ENCODE measurements around the gene MBD3. TPM values are rescaled to one million over a fixed set of nuclear protein-coding genes. Genes with fewer than 3 reads are reported as not detected.

The MBD3 gene
- total and polyA plus RNA-seq, 2 experiments from 2014 or later, result 24.5 to 153 TPM

- Histone ChIP-seq H3K9ac (no peak overlapping the region), H3K4me2 (ENCODE audit: unreplicated experiment) (no peak overlapping the region), H3K27ac (no peak overlapping the region), H3K4me3 (no peak overlapping the region), H3K9me3 (ENCODE audit: low read depth) (no peaks in the 10 kb centered on the region), H4K20me1 (ENCODE audit: insufficient read depth) (no peaks in the 10 kb centered on the region), H3F3A (ENCODE audit: insufficient read depth) (no peaks in the 10 kb centered on the region), H3K4me1 (ENCODE audit: insufficient read depth) (no peaks in the 10 kb centered on the region), H3K36me3 (ENCODE audit: low read depth) (no peaks in the 10 kb centered on the region), H3K9me2 (ENCODE audit: insufficient read depth) (no peaks in the 10 kb centered on the region), H3K79me2 (ENCODE audit: insufficient read depth) (no peaks in the 10 kb centered on the region), H2AFZ (no peak overlapping the region), H3K27me3 (replicated peaks; ENCODE audit: insufficient read depth) (peaks cover 10% of the 10 kb centered on the region; the same call in 1 of the 2 replicates)
- in situ Hi-C loops (cut with MboI), result no loop called here
- DNase-seq, result no peak
- TF ChIP-seq EZH2phosphoT487 (IDR thresholded peaks at IDR 0.05; ENCODE audit: insufficient read depth, low read depth), result no peak
- TF ChIP-seq EZH2 (IDR thresholded peaks at IDR 0.05; ENCODE audit: insufficient read depth, poor library complexity, severe bottlenecking), result no peak
- 74 to 76% methylated on average over 12 to 17 of the region's 23 CpGs for WGBS, 2 experiments (ENCODE audit: low coverage in 1 of 2, low lambda C conversion rate in 2 of 2, missing lambda C conversion rate in 2 of 2)
These were observed 63.9 kb downstream of the MBD3 start for GRCh38 chr19:1528596-1529429.

- Histone ChIP-seq H3K4me2 (ENCODE audit: unreplicated experiment) (no peak overlapping the region), H4K20me1 (ENCODE audit: insufficient read depth) (no peaks in the 10 kb centered on the region), H3K27me3 (replicated peaks; ENCODE audit: insufficient read depth) (peaks cover 16% of the 10 kb centered on the region; the same call in 1 of the 2 replicates), H3K9me2 (ENCODE audit: insufficient read depth) (no peaks in the 10 kb centered on the region), H3F3A (ENCODE audit: insufficient read depth) (no peaks in the 10 kb centered on the region), H3K4me3 (no peak overlapping the region), H2AFZ (no peak overlapping the region), H3K27ac (no peak overlapping the region), H3K9me3 (ENCODE audit: low read depth) (no peaks in the 10 kb centered on the region), H3K79me2 (ENCODE audit: insufficient read depth) (no peaks in the 10 kb centered on the region), H3K36me3 (ENCODE audit: low read depth) (no peaks in the 10 kb centered on the region), H3K9ac (no peak overlapping the region), H3K4me1 (ENCODE audit: insufficient read depth) (no peaks in the 10 kb centered on the region)
- no peak for TF ChIP-seq EZH2 (IDR thresholded peaks at IDR 0.05; ENCODE audit: insufficient read depth, poor library complexity, severe bottlenecking)
- TF ChIP-seq EZH2phosphoT487 (IDR thresholded peaks at IDR 0.05; ENCODE audit: insufficient read depth, low read depth), result no peak
- in situ Hi-C loops (cut with MboI), result no loop called here
- no peak for DNase-seq
- 73% methylated on average over 27 of the region's 27 CpGs for WGBS, 2 experiments (ENCODE audit: low coverage in 1 of 2, low lambda C conversion rate in 2 of 2, missing lambda C conversion rate in 2 of 2)
These were observed 64.9 kb downstream of the MBD3 start for GRCh38 chr19:1527650-1528309.

GRCh38 chr19:1526979-1527649 is 65.6 kb downstream of the MBD3 start:
- no peaks in the 10 kb centered on the region for H3F3A ChIP-seq (ENCODE audit: insufficient read depth)
- DNase-seq, result no peak
- H3K4me3 ChIP-seq, result no peak overlapping the region
- H4K20me1 ChIP-seq (ENCODE audit: insufficient read depth), result no peaks in the 10 kb centered on the region
- no peak overlapping the region for H3K4me2 ChIP-seq (ENCODE audit: unreplicated experiment)
- no peak overlapping the region for H3K27ac ChIP-seq
- H3K9ac ChIP-seq, result no peak overlapping the region
- no peaks in the 10 kb centered on the region for H3K36me3 ChIP-seq (ENCODE audit: low read depth)
- no peak overlapping the region for H2AFZ ChIP-seq
- H3K4me1 ChIP-seq (ENCODE audit: insufficient read depth), result no peaks in the 10 kb centered on the region
- H3K9me3 ChIP-seq (ENCODE audit: low read depth), result no peaks in the 10 kb centered on the region
- peaks cover 16% of the 10 kb centered on the region; the same call in 1 of the 2 replicates for H3K27me3 ChIP-seq (replicated peaks; ENCODE audit: insufficient read depth)
- no peaks in the 10 kb centered on the region for H3K9me2 ChIP-seq (ENCODE audit: insufficient read depth)
- no peak for TF ChIP-seq EZH2 (IDR thresholded peaks at IDR 0.05; ENCODE audit: insufficient read depth, poor library complexity, severe bottlenecking)
- TF ChIP-seq EZH2phosphoT487 (IDR thresholded peaks at IDR 0.05; ENCODE audit: insufficient read depth, low read depth), result no peak
- 79 to 80% methylated on average over 11 to 18 of the region's 18 CpGs for WGBS, 2 experiments (ENCODE audit: low coverage in 1 of 2, low lambda C conversion rate in 2 of 2, missing lambda C conversion rate in 2 of 2)
- in situ Hi-C loops (cut with MboI), result no loop called here
- no peaks in the 10 kb centered on the region for H3K79me2 ChIP-seq (ENCODE audit: insufficient read depth)

GRCh38 chr19:1526066-1526778 is 66.4 kb downstream of the MBD3 start:
- Histone ChIP-seq H3K79me2 (ENCODE audit: insufficient read depth) (no peaks in the 10 kb centered on the region), H3K27ac (no peak overlapping the region), H3K9ac (no peak overlapping the region), H3K4me2 (ENCODE audit: unreplicated experiment) (no peak overlapping the region), H3K27me3 (replicated peaks; ENCODE audit: insufficient read depth) (peaks cover 16% of the 10 kb centered on the region; the same call in 1 of the 2 replicates), H3F3A (ENCODE audit: insufficient read depth) (no peaks in the 10 kb centered on the region), H3K9me3 (ENCODE audit: low read depth) (no peaks in the 10 kb centered on the region), H2AFZ (no peak overlapping the region), H3K4me1 (ENCODE audit: insufficient read depth) (no peaks in the 10 kb centered on the region), H3K4me3 (no peak overlapping the region), H3K36me3 (ENCODE audit: low read depth) (no peaks in the 10 kb centered on the region), H3K9me2 (ENCODE audit: insufficient read depth) (no peaks in the 10 kb centered on the region), H4K20me1 (ENCODE audit: insufficient read depth) (no peaks in the 10 kb centered on the region)
- no peak for TF ChIP-seq EZH2 (IDR thresholded peaks at IDR 0.05; ENCODE audit: insufficient read depth, poor library complexity, severe bottlenecking)
- TF ChIP-seq EZH2phosphoT487 (IDR thresholded peaks at IDR 0.05; ENCODE audit: insufficient read depth, low read depth), result no peak
- WGBS, 2 experiments (ENCODE audit: low coverage in 1 of 2, low lambda C conversion rate in 2 of 2, missing lambda C conversion rate in 2 of 2), result 65 to 76% methylated on average over 28 to 33 of the region's 33 CpGs
- no peak for DNase-seq
- in situ Hi-C loops (cut with MboI), result no loop called here

Data from GM23248 (cell line).